GM18505 (cell line): ENCODE results near the gene PNPLA7.
"Not testable (repeated sequence)": the region's sequence is repeated elsewhere in the genome, so short reads cannot be mapped to it uniquely, and the experiment has no call there.

Experiments
- ATAC-seq: cut with Tn5 transposase; IDR thresholded peaks from one replicate; pipeline ENCODE4 v1.9.1; 2021; ENCODE audit not compliant: unreplicated experiment
- POLR2A ChIP-seq: IDR thresholded peaks from 4 replicates; pipeline ENCODE4 v1.6.1; 2011; ENCODE audit warnings: borderline replicate concordance; ENCODE audit not compliant: insufficient read depth, insufficient read length; ENCODE audit errors: extremely low read depth

PNPLA7 gene

DNA sequence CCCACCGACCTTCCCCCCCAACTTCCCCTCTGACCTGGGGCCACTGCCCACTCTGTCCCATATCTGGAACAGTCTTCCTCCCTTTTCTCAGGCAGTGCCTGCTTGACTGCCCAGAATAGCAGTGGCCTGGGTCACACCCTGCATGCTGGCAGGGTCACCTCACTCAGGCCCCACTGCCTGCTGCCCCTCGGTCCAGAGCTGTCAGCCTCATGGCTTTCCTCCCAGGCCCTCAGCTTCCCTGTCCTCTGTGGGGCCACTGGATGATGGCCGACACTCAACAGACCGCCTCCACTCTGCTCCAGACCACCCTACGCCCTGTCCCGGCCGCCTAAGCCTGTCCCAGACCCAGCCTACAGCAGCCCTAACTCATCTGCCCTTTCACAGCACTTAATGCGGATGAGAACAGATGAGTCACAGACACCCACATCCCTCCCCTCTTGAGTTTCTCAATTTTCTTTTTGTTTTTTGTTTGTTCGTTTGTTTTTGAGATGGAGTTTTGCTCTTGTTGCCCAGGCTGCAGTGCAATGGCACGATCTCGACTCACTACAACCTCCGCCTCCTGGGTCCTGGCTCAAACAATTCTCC is 5.9 kb downstream of the PNPLA7 start:
- no peak for ATAC-seq
- no peak for TF ChIP-seq POLR2A

DNA sequence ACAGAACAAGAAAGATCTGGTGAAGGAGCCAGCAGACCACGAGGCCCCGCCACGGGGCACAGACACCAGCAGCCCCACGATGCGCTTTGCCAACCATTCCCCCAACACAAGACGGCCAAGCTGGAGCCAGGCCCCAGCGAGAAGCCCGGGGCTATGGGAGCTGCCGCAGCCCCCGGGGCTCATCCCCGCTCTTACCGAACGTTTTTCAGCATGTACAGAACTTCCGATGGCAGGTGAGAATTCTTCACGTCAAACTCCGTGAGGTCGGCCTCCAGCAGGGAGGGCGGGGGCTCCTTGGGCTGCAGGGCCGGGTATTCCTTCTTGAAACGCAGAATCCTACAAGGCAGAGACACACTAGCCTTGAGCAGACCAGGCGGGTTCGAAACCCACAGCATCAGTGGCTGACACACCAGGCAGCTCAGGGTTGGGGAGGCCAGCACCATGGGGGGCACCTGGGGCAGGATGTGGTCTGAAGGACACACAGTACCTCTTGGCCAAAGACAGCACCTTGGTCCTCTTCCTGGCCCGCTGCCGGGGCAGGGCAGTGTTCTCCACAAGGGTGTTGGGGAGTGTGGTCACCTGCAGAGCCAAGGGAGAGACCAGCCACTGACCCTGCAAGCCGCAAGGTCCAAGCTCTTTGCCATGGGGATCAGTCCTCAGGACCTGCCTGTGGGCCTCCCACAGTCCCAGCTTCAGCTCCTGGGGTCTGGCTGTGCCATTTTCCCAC is 6.8 kb downstream of the PNPLA7 start:
- no peak for ATAC-seq
- TF ChIP-seq POLR2A: no peak

DNA sequence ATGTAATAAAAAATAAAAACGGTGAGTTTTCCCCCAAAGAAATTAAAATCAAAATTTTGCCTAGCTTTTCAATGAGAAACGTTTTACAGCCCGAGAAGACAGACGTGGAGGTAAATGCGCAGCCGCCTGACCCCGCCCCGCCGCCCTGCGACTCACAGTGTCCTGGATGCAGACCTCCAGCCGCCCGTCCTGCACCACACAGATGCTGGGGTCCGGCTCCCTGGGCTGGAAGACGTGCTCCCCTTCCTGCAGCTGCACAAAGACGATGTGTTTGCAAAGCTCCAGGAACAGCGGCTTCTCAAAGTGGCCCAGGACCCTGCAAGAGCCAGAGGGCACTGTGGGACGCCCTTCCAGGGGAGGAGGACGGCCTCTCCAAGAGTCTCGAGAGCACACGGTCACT is 7.7 kb downstream of the PNPLA7 start:
- no peak for ATAC-seq
- TF ChIP-seq POLR2A: no peak

DNA sequence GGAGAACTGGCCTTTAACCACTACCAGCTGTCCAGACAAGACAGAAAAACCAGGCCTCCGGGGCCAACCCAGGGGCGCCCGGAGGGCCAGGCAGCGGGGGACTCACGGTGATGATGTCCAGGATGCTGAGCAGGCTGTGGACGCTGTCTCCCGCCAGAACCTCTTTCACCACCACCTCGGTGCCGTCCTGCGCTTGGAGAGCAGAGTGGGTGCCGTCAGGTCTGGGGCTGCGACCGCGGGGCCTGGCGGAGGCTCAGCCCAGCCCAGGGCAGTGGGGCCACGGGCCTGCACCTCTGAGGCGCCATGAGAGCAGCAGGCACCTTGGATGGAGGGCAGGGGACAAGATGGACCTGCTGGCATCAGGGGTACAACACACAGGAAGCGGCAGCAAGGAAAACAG is 9.7 kb downstream of the PNPLA7 start:
- TF ChIP-seq POLR2A: no peak
- no peak for ATAC-seq

DNA sequence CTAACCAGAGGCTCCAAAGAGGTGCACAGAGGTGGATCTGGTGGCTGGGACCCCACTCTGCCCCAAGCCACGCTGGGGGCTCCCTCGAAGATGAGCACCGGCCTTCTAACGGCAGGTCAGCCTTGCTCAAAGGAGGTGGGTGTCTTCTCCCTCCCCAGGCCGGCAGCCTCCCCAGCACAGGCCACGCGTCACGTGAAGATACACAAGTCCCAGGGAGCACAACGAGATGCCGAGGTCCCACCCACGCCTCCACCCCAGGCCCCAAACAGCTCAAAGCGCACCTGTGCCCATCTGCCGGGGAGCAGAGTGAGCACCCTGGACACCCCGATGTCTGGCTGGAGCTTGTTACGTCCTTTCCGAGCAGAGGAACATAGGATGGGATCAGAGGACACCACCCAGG is 12.1 kb downstream of the PNPLA7 start:
- TF ChIP-seq POLR2A: no peak
- ATAC-seq: no peak

DNA sequence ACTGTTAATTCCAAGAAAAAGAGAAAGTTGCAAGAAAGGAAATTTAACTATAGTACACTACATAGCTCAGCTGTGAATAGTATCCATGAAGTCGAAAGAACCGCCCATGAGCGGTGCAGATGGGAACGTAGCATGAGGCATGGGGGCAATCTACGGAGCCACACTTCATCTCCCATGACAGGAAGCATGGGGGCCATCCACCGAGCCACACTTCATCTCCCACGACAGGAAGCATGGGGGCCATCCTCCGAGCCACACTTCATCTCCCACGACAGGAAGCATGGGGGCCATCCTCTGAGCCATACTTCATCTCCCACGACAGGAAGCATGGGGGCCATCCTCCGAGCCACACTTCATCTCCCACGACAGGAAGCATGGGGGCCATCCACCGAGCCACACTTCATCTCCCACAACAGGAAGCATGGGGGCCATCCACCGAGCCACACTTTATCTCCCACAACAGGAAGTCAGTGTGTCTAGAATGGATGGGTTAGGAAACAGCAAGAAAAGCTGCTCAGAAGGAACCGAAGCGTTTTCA is 13.5 kb downstream of the PNPLA7 start:
- not testable (repeated sequence) for ATAC-seq

DNA sequence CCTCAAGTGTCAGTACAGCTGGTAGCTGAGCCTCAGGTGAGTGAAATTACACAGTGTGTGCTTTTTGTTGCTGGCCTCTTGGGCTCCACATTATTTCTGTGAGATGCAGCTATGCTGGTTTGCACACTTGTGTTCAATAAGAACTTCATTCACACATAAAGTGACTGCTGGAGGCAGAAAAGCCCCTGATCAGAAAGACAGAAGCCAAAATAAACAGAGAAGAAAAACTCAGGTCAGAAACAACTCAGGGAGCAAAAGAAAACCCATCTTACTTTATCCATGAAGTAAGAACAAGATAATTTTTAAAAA is 15.1 kb downstream of the PNPLA7 start:
- ATAC-seq: no peak
- TF ChIP-seq POLR2A: no peak

DNA sequence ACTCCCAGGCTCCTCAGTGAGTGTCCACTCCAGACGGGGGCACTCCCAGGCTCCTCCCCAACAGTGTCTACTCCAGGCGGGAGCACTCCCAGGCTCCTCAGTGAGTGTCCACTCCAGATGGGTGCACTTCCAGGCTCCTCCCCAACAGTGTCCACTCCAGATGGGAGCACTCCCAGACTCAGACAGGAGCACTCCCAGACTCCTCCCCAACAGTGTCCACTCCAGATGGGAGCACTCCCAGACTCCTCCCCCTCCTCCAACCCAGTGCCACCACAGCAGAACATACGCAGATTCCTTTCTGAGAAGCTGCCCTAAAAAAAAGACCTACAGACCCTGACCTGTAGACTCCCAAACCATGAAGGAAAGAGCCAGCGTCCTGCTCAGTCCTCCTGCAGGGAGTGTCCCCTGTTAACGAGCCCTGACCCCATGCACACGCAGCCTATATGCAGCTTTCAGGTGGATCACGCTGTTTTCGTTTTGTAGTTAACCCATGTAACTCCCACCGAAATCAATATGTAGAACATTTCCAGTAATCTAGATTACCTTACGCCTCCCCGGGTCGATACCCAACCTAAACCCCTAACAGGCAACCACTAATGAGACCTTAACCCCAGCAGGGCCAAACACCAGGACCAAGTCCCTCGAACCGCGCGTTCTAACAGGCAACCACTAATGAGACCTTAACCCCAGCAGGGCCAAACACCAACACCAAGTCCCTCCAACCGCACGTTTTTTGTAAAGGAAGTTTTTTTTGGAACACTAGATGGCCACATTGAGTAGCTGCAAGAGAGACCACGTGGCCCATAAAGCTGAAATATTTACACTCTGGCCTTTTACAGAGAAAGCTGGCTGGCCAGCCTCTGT is 15.7 kb downstream of the PNPLA7 start:
- TF ChIP-seq POLR2A: no peak
- no peak for ATAC-seq

DNA sequence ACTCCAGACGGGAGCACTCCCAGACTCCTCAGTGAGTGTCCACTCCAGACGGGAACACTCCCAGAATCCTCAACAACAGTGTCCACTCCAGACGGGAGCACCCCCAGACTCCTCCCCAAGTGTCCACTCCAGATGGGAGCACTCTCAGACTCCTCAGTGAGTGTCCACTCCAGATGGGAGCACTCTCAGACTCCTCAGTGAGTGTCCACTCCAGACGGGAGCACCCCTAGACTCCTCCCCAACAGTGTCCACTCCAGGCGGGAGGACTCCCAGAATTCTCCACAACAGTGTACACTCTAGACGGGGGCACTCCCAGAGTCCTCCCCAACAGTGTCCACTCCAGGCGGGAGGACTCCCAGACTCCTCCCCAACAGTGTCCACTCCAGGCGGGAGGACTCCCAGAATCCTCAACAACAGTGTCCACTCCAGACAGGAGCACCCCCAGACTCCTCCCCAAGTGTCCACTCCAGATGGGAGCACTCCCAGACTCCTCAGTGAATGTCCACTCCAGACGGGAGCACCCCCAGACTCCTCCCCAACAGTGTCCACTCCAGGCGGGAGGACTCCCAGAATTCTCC is 17.2 kb downstream of the PNPLA7 start:
- not testable (repeated sequence) for ATAC-seq

DNA sequence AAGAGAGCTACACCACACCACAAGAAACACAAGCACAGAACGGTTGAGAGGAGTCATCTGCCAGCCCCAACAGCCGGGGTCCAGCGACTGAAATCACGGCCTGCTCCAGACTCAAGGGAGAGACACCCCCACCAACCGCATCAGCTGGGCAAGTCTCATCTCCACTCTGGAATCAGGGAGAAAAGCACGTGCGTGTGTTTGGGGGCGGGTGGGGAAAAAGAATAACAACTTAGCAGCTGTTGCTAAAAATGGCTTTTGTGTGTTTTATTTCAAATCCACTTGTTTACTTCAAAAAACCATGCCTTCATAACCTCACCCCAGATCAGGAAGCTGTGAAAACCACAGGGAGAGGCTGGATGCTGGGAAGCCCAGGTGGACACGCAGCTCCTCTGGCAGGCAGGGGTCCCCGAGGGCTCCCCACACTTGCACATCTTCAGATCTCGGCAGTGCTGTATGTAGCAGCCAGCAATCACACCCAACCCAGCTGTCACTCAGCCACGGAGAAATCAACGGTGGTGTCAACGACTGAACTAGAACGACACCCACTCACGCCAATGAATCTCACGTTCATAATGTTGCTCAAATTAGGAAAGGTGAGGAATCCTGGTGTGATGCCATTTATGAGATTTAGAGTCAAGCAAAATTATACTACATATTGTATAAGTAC is 19.0 kb downstream of the PNPLA7 start:
- no peak for ATAC-seq
- no peak for TF ChIP-seq POLR2A

DNA sequence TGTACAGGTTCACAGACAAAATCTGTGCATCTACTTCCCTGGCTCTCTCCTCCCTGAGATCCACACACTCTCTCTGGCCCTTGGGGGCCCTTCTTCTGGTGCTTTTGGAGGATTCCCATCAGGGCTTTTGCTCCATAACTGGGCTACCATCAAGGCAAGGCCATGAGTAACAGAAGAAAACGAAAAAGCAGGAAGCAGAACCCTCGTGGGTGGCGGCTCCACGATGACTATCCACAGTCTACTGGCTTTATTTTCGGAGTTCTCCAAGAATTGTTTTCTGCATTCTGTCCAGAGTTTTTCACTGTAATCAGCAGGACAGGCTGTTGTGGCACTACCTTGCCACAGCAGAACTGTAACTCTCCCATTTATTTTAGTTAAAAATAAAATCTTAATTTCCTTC is 19.9 kb downstream of the PNPLA7 start:
- TF ChIP-seq POLR2A: no peak
- ATAC-seq: no peak

DNA sequence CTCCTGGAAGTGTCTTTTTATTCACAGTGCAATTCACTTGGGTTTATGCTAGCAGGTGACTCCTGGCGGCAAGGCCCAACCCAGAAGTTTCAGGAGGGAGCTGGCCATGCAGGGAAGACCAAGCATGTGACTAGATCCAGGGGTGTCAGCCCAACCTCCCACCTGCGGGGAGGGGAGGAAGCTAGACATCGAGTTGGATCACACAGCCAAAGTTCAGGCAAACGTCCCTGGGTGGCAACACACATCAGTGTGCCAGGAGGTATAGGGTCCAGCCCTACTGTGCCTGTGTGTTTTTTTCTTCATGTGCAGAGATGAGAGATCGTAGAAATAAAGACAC is 25.3 kb downstream of the PNPLA7 start:
- ATAC-seq: no peak
- no peak for TF ChIP-seq POLR2A
